NCI-H82 treated with DMSO at 0.1 percent for 48 hours (cell line): Measurements from ENCODE around the gene SERPINC1.
"Not testable (repeated sequence)": the region's sequence is repeated elsewhere in the genome, so short reads cannot be mapped to it uniquely, and the experiment has no call there.

ENCODE experiments used
- DNase-seq: peaks from one replicate; lab custom pipeline; 2025; ENCODE audit not compliant: unreplicated experiment; lab: John Stamatoyannopoulos, UW

SERPINC1 gene

GRCh38 chr1:173917149-173917548 is at the start of gene SERPINC1:
Gene SERPINC1, minus strand, starts transcription at chr1:173917327. Its CDS starts 68 bp downstream, at chr1:173917259.
- no peak for DNase-seq

- not testable (repeated sequence) for DNase-seq
Measured at GRCh38 chr1:173965896-173966295, 48.8 kb upstream of the SERPINC1 start.

- DNase-seq, result no peak
Measured at GRCh38 chr1:173963477-173963876, 46.4 kb upstream of the SERPINC1 start.

GRCh38 chr1:173960625-173961024 is 43.5 kb upstream of the SERPINC1 start:
- DNase-seq, result no peak

GRCh38 chr1:173954179-173954578 is 37.1 kb upstream of the SERPINC1 start:
- no peak for DNase-seq

- no peak for DNase-seq
Measured at GRCh38 chr1:173948594-173948993, 31.5 kb upstream of the SERPINC1 start.

GRCh38 chr1:173946380-173946921 is 29.3 kb upstream of the SERPINC1 start:
- no peak for DNase-seq

- no peak for DNase-seq
Measured at GRCh38 chr1:173937062-173937461, 19.9 kb upstream of the SERPINC1 start.

GRCh38 chr1:173934440-173934839 is 17.3 kb upstream of the SERPINC1 start:
- DNase-seq, result no peak

- not testable (repeated sequence) for DNase-seq
Measured at GRCh38 chr1:173930541-173930940, 13.4 kb upstream of the SERPINC1 start.

- no peak for DNase-seq
Measured at GRCh38 chr1:173925306-173926242, 8.4 kb upstream of the SERPINC1 start.

- DNase-seq, result peak; percentile 49
Measured at GRCh38 chr1:173920861-173921260, 3.7 kb upstream of the SERPINC1 start.

- DNase-seq, result no peak
Measured at GRCh38 chr1:173917635-173918493, 737 bp upstream of the SERPINC1 start.

GRCh38 chr1:173916667-173917066 is 460 bp downstream of the SERPINC1 start:
- DNase-seq, result no peak

GRCh38 chr1:173915596-173915995 is 1.5 kb downstream of the SERPINC1 start:
- DNase-seq, result no peak

GRCh38 chr1:173914366-173914871 is 2.7 kb downstream of the SERPINC1 start:
- peak; percentile 19 for DNase-seq

- no peak for DNase-seq
Measured at GRCh38 chr1:173913111-173913510, 4.0 kb downstream of the SERPINC1 start.

GRCh38 chr1:173903827-173904531 is 13.1 kb downstream of the SERPINC1 start:
- DNase-seq, result no peak

- DNase-seq, result no peak
Measured at GRCh38 chr1:173900992-173901391, 16.1 kb downstream of the SERPINC1 start.

GRCh38 chr1:173900427-173900826 is 16.7 kb downstream of the SERPINC1 start:
- DNase-seq, result no peak

GRCh38 chr1:173894189-173894588 is 22.9 kb downstream of the SERPINC1 start:
- no peak for DNase-seq
